Measurements from ENCODE around the gene FAM9C.
A peak's percentile ranks its signal among the peaks of the same experiment; 100 is the strongest.
"Not testable (repeated sequence)": the region's sequence is repeated elsewhere in the genome, so short reads cannot be mapped to it uniquely, and the experiment has no call there.

The FAM9C gene

DNA sequence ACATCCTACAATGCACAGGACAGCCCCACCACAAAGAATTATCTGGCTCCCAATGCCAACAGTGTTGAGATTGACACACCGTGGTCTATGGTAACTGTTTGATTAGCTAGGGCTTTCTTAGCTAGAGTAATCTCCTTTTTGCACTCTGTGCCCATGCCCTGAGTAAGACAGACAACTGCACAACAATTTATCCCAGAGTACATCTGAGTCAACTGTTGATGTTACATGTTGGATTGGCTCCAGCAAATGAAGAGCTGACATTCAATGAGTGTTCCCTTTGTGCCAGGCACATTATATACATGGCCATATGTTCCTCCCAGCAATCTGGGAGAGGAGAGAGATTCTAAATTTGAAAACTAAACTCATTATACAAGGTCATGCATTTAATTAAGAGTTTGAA, 3.9 kb upstream of the FAM9C start:
- H3K27ac ChIP-seq, result no peak overlapping the region
- no peak overlapping the region for H3K4me3 ChIP-seq

DNA sequence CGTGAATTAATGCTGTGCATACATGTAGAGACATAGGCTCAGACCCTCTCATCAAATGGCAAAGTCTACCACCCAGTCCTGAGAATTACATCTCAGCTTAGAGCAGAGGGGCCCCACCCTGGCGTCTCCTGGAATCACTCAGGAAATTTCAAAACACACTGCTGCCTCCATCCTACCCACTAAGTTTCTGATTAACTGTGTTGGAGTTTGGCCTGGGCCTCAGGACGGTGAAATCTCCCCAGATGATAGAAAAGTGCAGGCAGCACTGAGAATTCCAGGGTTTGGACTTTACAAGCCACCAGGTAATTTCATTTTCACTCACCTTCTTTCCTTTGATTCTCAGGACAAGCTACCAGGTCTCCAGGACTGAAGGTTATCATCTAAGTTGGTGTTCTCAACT, 3.3 kb upstream of the FAM9C start:
- no peak overlapping the region for H3K4me3 ChIP-seq
- H3K27ac ChIP-seq, result no peak overlapping the region

DNA sequence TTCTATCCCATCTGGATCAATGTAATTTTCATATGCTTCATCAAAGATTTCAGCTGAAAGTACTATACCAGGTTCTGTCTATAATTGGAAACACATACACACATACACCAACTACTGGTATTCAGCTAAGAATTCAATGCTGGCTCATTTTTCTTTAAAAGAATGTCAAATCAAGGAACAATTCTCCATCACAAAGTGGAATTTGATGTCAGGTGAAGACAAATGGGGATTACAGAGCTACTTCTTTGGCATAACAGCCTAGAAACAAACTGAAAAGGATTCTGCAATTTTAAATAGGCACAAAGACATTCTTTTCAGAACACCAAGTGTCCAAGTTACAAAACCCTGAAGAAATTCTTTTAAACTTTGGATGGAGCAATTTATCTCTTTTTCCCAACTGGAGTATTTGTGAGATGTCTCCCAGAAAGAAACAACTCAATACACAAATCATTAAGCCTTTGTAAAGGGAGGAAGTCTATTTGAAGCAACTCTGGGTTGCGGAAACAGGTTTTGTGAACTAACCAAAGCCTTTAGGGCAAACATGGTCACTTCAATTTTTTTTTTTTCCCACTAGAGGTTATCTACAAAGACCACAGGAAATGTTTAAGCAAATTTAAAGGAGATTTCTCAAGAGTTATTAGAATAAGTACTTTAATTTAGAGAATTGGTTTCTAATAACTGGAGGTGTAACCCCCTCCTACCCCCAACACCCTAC, 1.9 kb upstream of the FAM9C start:
- H3K4me3 ChIP-seq, result no peak overlapping the region
- no peak overlapping the region for H3K27ac ChIP-seq

DNA sequence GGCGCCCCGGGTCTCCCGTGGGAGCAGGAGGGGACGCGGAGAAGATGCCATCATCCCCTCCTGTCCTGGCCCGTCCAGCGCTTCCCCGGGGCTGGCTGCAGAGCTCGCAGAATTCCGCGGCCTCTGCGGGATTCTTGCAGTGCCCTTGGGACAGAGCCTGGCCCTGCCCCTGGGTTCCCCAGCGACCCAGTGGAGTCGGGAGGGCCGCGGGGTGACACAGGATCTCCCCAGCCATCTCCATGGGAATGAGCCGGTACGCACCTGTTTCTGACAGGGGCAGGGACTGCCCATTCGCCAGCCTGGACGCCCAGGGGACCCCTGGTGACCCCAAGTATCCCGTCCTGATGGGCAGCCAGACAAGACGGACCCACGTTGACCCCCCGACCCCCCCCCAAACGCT, 482 bp downstream of the FAM9C start:
- Histone ChIP-seq H3K27ac (no peak overlapping the region), H3K4me3 (peak overlapping the region in 1 of 7 experiments; percentile 15)

DNA sequence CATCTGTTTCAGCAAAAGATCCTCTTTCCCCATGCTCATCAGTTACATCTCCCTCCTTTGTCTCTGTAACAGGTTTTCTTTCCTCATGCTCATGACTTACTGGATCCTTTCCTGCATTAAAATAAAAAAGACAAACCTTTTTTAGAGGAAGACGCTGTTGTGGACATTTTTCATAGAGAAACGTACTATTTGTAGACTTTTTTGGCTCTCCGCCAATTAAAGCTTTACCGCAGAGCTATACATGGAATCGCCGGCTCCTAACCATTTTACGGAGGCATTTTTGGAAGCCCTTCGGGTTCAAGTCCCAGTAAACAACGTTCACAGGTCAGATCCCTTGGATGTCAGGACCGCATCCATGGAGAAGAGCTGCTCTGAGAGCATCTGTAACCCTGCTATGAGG, 1.3 kb downstream of the FAM9C start:
- H3K4me3 ChIP-seq, result no peak overlapping the region
- no peak overlapping the region for H3K27ac ChIP-seq

DNA sequence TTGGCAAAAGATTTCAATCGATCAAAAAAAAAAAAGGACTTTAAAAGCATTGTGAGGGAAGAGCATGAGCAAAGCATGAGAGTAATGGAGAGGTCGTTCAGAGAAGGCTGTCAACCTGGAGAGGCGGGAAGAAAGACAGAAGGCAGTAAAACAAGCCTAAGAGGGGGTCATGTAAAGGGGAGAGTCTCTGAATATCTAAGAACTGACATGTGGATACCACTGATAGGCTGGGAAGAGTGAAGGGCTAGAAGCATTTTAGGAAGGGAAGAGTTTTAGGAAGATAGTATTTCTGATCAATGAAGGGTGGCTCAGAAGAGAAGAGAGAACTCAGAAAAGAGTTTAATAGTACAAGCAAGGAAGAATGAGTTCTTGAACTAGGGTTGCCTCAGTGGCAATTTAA, 7.5 kb downstream of the FAM9C start:
- Histone ChIP-seq H3K4me3 (no peak overlapping the region), H3K27ac (no peak overlapping the region)

DNA sequence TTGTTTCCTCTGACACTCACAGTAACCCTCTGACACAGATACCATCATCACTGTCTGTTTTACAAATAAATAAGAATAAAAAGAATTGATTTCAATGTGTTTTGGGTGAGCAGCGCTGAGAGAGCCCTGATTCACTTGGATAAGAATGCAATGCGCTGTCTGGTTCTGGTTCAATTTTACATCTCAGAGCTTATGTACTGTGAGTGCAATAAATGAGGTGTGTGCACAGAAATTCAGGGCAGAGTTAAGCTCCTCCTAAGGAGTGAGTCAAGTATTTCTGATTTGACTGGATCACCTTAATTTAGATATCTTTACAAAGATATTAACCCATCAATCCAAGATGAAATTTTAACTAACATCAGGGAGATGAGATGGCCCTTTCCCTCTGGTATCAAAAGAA, 11.2 kb downstream of the FAM9C start:
- no peak overlapping the region for H3K27ac ChIP-seq
- H3K4me3 ChIP-seq, result no peak overlapping the region

DNA sequence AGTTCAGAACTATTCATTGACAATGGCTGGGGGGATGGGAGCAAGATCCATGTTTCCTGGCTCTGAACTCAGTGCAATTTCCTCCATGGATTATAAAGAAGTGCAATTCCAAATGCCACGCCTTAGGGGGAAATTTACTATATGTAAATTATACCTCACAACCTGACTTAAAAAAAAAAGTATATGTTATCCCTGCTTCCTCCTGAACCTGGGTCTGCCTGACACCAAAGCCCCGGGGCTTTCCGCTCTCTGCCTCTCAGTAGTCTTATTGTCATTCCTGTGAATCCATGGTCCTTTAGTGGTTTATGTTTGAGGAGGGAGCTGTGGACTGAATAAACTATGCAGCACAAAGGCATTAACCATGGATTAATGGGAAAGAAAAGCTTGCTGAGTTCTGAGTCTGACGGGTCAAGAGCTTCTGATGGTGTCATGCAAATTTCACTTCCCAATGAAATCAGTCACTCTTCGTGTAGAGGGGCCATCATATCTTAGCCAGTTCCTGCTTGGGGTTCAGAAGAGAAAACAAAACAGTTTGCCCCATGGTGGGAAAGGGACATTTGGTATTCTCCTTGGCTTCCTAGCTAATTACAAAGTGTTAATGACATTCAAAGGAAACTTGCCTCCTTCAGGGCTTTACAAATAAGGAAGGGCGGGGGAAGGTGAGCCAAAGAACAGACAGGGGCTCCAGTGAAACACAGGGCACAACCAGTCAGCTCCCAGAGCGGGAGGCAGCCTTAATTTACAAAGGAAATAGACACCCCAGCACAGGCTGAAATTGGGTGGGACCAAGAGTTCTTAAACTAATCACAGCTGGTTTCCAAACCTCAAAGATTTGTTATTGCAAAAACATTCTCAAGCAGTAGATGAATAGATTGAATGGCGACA, 14.3 kb downstream of the FAM9C start:
- Histone ChIP-seq H3K4me3 (no peak overlapping the region), H3K27ac (peak overlapping the region in 12 of 21 experiments; percentile 4 to 80 (median 40))

DNA sequence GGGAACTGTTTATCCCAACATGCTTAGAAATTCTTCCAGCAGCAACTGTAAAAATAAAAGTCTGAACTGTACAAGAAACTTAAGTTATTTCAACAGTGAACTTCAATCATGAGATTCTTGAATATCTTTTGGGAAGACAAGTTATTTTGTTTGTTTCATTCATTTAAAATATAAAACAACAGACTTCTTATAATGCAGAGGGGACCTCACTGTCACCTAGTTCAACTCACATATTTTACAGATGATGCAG, 14.9 kb downstream of the FAM9C start:
- Histone ChIP-seq H3K4me3 (no peak overlapping the region), H3K27ac (peak overlapping the region in 12 of 21 experiments; percentile 15 to 80 (median 45))

DNA sequence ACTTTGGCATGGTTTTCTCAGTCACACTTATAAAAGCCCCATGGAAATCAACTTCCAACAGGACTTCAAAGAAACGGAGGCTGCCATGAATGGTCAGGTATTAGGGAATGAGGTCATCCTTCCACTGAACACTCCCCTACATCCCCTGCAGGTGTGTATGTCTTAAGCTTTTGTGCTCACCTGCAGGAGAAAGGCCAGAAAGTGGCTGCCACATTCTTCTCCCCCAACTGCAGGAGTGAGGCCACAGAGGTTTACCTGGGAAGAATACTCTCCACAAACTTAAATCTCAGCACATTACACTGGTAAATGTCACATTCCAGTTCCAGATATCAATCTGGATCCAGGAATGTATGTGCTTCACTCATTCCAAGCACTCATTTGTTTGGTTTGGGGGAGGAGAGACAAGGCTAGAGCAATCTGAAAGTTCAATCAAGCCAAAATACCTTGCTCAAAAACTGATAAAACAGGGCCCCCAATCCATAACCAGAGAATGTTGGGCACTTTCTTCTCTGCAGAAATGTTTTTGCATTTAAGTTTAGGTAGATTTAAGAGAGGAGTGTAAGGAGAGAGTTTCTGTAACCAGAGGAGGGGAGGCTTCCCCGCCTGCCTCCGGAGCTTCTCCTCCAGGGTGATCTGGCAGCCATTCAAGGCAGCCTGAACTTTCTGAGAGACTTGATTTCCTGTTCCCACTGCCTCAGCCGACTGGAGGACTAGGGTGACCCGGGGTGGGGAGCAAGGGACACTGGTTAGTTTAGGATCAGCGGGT, 15.4 kb downstream of the FAM9C start:
- Histone ChIP-seq H3K4me3 (no peak overlapping the region), H3K27ac (peak overlapping the region in 13 of 21 experiments; percentile 15 to 80 (median 40))

DNA sequence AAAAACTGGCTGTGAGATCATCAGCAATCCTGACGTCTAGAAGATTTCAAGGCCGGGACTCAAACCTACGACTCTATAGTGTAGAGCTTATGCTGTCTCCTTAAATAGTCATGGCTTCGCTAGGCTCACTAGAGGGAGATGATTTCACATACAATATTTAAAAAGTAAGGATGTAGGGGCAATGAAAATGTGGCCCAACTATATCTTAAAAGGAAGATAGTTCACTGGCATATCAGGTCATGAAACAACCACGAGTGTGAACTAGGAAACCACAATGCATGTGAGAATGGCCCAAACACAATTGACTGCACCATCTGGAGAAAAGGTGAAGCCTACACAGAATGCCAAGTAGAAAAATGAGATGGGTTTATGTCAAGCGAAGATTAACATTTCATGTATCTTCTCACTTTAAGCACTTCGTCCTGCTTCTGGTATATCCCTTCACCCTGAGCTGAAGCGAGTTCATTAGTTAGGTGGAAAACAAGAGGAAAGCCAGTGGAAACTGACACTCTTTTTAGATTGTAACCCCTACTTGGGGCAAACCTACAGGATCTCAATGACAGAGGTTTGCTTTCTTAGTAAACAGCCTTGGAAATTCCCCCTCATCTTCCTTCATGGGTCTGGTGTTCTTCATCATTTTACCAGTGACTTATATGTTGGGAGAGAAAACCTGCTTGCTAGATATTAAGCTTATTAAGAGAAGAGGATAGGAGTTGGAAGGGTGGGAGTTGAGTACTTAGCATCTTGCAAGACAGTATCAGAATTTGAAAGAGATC, 17.4 kb downstream of the FAM9C start:
- peak overlapping the region in 3 of 21 experiments; percentile 7 to 65 (median 14) for H3K27ac ChIP-seq
- no peak overlapping the region for H3K4me3 ChIP-seq

DNA sequence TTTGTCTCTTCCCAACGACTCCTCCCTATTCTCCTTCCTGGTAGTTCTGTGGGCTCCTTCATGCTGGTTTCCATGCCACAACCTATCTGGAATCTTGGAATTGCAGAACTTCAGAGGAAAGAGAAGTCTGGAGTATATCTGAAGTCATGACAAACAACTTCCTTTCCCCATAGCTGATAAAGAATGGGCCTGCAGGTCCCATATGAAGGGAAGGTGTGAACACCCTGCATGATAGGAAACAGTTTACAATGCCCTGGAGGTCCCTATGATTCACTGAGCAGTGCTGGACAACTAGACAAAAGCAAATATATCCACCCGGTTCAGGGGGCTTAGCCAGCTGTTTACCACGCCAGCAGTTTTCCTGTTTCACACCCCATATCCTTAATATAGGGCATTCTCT, 19.4 kb downstream of the FAM9C start:
- Histone ChIP-seq H3K4me3 (no peak overlapping the region), H3K27ac (peak overlapping the region in 1 of 21 experiments; percentile 65)

DNA sequence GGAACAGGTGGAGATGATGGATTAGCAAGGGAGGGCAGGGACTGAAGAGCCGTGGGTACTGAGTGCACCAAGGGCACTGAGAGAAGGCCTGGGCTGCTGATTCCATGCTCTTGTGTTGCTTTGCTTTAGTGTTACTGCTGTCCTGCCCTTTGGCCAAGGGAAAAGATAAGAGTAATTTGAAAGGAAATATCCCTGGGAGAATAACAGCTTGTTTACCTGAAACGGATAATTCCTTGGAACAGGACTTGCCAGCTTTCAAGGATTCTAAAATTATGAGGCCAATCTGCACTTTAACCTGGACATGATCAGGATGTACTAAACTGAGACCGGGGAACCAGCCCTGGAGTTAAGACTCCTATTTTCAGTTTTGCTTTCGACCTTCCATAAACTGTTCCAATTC, 20.4 kb downstream of the FAM9C start:
- H3K27ac ChIP-seq, result peak overlapping the region in 1 of 21 experiments; percentile 35

DNA sequence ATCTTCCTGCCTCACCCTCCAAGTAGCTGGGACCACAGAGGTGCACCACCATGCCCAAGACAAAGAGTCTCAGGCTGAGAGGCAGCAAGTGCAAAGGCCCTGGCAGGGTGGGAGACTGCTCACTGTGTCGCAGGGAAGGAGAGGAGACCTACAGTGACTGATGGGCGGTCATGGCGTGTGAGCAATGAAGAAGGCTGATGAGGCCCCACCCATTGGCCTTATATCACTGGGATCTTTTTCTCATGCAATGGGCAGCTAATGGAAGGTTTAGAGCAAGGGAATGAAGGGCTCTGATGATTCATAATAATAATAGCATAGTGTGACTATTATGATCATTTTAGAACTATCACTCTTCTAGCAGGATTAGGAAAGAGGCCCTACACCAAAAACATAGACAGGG, 20.9 kb downstream of the FAM9C start:
- Histone ChIP-seq H3K27ac (peak overlapping the region in 1 of 21 experiments; percentile 35), H3K4me3 (no peak overlapping the region)

More for the DNA sequence above, 20.4 kb downstream of the FAM9C start:
- no peak overlapping the region for H3K4me3 ChIP-seq

DNA sequence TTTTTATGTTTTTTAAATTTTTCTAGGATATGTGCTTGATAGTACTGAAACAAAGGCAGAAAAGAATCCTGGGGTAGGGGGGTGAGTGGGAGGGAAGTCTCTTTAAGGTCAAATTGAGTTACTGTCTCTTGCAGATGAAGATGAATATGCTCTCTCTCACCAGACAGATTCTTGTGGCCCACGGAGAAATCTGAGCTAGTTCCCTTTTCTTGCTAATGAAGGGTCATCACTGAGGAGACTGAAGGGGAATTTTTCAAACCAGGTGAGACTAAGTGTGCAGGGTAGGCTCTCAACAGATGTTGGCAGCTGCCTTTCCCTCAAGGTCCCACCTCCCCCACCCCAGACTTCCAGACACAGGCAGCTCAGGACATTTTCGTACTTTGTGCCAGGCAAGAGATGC, 21.5 kb downstream of the FAM9C start:
- H3K27ac ChIP-seq, result no peak overlapping the region
- H3K4me3 ChIP-seq, result no peak overlapping the region

DNA sequence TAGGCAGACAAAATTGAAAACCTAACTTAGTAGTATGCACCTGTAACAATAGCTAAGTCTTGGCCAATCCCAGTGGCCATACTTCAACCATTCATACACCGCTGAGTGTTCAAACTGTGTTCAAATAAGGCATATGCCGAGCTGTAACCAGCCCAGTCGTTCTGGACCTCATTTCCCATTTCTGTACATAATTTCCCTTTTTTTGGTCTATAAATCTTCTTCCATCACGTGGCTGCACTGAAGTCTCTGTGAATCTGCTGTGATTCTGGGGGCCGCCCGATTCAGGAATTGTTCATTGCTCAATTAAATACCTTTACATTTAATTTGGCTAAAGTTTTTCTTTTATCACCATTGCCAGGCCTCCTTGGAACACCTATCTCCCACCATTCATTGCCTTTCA, 27.7 kb downstream of the FAM9C start:
- H3K4me3 ChIP-seq, result not testable (repeated sequence)
- H3K27ac ChIP-seq, result peak overlapping the region in 2 of 21 experiments; percentile 50 to 58

DNA sequence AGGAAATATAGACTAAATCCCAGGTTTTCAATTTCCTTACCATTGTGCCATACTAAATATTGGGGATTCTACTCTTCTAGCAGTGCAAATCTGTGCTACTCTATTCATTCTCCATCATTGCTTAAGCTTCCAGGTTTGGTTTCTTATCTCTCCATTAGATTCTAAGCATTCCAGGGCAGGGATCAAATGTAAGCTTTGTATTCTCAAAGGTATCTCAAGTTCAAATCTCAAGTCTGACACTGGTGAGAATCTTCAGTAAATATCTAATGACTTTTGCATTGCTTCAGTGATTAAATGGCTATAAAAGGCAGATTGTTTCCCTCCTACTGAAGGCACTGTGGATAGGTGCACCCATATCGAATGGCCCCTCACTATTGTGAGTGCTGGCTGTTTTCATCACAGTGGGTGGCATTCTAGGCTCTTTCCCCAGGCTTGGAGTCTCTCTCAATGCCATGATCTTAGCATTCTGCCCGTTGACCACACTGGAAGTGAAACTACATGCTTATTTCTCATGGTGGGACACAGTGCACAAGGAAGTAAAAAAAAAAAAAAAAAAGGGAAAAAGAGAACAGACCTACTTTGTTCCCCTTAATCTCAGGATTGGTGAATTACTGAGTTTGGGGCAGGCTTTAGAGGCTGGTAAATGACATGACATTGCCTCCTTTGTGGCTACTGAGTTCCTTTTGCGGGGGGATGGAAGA, 28.7 kb downstream of the FAM9C start:
- peak overlapping the region in 3 of 21 experiments; percentile 17 to 80 (median 58) for H3K27ac ChIP-seq
- no peak overlapping the region for H3K4me3 ChIP-seq

DNA sequence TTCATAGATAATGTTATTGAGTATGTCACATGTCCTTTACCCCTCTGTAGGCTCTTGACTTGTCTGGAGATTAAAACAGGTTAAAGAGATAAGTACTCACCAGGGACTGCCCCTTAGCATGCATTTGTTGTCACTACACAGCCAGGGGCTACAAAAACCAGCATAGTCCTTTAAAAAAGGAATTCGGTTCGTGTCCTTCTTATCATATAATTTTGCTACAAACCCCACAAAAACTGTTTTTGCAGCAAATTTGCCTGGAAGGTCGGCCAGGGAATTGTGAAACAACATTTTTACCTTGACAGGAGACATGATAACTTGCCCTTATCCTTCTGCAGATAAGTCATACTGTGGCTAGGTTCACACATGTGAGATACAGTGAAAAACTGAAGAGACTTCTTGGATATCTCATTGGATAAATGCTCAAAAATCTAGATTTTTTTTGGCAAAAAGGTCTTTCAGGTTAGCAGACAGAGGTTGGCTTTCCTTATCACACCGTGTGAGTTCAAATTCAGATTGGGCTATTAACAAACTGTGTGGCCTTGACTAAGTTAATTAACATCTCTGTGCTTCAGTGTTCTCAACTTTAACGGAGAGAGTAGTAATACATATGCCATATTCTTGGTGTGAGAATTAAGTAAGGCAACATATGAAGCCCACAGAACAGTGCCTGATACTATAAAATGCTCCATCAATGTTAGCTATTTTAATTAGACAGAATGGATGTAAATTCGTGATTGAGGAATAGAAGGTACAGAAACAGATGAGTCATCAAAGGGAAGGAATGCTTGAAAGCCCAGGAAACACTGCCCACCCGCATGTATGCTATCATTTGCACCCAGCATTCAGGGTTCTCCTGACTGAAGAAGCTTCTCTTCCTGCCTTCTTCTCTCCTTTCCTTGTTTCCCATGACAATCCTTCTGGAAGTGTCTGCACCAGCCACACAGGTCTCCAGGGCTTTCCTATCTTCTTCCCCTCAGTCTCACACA, 30.0 kb downstream of the FAM9C start:
- Histone ChIP-seq H3K4me3 (no peak overlapping the region), H3K27ac (peak overlapping the region in 11 of 21 experiments; percentile 34 to 80 (median 60))

Measured in skin epidermis (tissue), 12 donors.